ENCODE results near the gene SLC31A1.

- TF ChIP-seq, protein P1, sequence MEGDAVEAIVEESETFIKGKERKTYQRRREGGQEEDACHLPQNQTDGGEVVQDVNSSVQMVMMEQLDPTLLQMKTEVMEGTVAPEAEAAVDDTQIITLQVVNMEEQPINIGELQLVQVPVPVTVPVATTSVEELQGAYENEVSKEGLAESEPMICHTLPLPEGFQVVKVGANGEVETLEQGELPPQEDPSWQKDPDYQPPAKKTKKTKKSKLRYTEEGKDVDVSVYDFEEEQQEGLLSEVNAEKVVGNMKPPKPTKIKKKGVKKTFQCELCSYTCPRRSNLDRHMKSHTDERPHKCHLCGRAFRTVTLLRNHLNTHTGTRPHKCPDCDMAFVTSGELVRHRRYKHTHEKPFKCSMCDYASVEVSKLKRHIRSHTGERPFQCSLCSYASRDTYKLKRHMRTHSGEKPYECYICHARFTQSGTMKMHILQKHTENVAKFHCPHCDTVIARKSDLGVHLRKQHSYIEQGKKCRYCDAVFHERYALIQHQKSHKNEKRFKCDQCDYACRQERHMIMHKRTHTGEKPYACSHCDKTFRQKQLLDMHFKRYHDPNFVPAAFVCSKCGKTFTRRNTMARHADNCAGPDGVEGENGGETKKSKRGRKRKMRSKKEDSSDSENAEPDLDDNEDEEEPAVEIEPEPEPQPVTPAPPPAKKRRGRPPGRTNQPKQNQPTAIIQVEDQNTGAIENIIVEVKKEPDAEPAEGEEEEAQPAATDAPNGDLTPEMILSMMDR (IDR thresholded peaks at IDR 0.05) = no peak
- no peak for TF ChIP-seq POLR2A (IDR thresholded peaks at IDR 0.05)
Observed at GRCh38 chr9:113219969-113220368, 1.4 kb upstream of the SLC31A1 start.

Data from body of pancreas (tissue), 4 donors.